GM04504 (cell line): ENCODE data around the gene RPS19.

Experiments
- DNase-seq: peaks from one replicate; pipeline ENCODE4 v3.0.0-alpha.2; 2012; ENCODE audit warnings: low read depth

Gene RPS19

GRCh38 chr19:41879080-41879479 is 19.0 kb downstream of the RPS19 start:
- no peak for DNase-seq

GRCh38 chr19:41879670-41880328 is 19.7 kb downstream of the RPS19 start:
- DNase-seq, result no peak

GRCh38 chr19:41880329-41880708 is 20.3 kb downstream of the RPS19 start:
- no peak for DNase-seq

GRCh38 chr19:41882568-41883462 is 22.8 kb downstream of the RPS19 start, which contains the start of gene ARHGEF1:
ARHGEF1 (plus strand) TSS chr19:41883184; CDS start chr19:41888083, 4,899 bp downstream.
- no peak for DNase-seq

GRCh38 chr19:41883463-41883820 is 23.4 kb downstream of the RPS19 start:
- DNase-seq, result no peak

- peak; percentile 90 for DNase-seq
These were observed 24.0 kb downstream of the RPS19 start for GRCh38 chr19:41883821-41884733.

- no peak for DNase-seq
These were observed 27.0 kb downstream of the RPS19 start for GRCh38 chr19:41886761-41887710.

- DNase-seq, result no peak
These were observed 27.8 kb downstream of the RPS19 start for GRCh38 chr19:41887711-41888382.

GRCh38 chr19:41888926-41889325 is 28.9 kb downstream of the RPS19 start:
- no peak for DNase-seq

GRCh38 chr19:41889896-41890295 is 29.8 kb downstream of the RPS19 start:
- no peak for DNase-seq

GRCh38 chr19:41890936-41891335 is 30.9 kb downstream of the RPS19 start:
- no peak for DNase-seq

GRCh38 chr19:41892173-41892902 is 32.3 kb downstream of the RPS19 start:
- DNase-seq, result no peak

- DNase-seq, result no peak
These were observed 33.8 kb downstream of the RPS19 start for GRCh38 chr19:41893899-41894298.

- DNase-seq, result no peak
These were observed 34.3 kb downstream of the RPS19 start for GRCh38 chr19:41894350-41894749.

GRCh38 chr19:41895745-41896580 is 35.9 kb downstream of the RPS19 start:
- DNase-seq, result no peak

- no peak for DNase-seq
These were observed 36.5 kb downstream of the RPS19 start for GRCh38 chr19:41896581-41896942.

- DNase-seq, result no peak
These were observed 37.1 kb downstream of the RPS19 start for GRCh38 chr19:41897181-41897580.

GRCh38 chr19:41897820-41898219 is 37.8 kb downstream of the RPS19 start:
- no peak for DNase-seq

GRCh38 chr19:41898235-41898634 is 38.2 kb downstream of the RPS19 start:
- DNase-seq, result no peak
